Measurements from ENCODE around the gene ELMO3. TPM values are rescaled to one million over a fixed set of nuclear protein-coding genes. Genes with fewer than 3 reads are reported as not detected.

ELMO3 gene
- total RNA-seq, 4 donors from 2014 or later: 0.51 to 1.5 (median 0.93) TPM

DNA sequence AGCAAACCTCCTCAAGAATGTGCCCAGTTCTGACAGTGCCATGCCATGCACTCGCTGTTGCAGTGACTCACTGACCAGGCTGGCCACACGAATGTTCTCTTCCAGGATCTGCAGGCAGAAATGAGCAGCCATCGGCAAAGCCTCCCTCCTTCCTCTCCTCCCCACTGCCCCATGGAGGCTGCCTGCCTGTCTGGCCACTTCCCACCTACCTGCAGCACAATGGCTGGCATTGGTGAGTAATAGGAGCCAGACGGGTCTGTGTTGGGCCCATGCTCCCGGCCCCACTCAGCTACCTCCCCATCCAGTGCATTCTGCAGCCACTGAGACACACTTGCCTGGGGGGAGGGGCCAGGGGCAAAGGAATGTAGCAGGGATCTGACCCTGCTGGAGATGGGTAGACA lies 12.4 kb upstream of the ELMO3 start:
- TF ChIP-seq, protein P1, sequence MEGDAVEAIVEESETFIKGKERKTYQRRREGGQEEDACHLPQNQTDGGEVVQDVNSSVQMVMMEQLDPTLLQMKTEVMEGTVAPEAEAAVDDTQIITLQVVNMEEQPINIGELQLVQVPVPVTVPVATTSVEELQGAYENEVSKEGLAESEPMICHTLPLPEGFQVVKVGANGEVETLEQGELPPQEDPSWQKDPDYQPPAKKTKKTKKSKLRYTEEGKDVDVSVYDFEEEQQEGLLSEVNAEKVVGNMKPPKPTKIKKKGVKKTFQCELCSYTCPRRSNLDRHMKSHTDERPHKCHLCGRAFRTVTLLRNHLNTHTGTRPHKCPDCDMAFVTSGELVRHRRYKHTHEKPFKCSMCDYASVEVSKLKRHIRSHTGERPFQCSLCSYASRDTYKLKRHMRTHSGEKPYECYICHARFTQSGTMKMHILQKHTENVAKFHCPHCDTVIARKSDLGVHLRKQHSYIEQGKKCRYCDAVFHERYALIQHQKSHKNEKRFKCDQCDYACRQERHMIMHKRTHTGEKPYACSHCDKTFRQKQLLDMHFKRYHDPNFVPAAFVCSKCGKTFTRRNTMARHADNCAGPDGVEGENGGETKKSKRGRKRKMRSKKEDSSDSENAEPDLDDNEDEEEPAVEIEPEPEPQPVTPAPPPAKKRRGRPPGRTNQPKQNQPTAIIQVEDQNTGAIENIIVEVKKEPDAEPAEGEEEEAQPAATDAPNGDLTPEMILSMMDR (IDR thresholded peaks at IDR 0.05; ENCODE audit: low read depth): no peak

DNA sequence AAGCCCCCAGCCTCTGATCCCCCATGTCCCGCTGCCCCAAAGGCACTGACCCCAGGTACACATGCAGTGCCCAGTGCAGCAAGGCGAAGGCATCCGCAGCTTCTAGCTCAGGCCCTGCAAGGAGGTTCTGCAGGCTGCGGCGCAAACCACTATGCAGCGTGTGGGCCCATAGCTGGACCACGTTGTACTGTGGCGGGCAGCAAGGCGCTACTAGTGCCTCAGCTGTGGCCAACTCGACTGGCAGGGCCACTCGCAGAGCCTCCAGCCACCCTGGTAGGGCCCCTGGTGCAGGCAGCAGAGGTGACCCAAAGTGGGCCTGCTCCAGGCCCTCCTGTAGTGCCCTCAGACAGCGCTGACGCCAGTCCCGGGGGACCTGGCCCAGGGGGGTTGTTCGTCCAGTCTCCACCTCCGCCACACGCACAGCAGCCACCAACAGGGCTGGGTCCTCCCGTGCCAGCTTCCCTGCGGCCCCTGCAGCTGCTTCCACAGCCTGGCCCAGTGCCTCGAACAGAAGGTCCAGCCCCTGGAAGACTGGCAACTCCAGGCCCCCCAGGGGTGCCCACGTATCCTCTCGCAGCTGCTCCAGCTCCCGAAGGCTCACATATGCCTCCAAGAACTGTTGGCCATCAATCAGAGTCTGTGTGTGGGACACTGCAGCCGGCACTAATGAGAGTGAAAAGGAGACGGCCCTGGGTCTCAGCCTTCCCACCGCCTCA lies 11.6 kb upstream of the ELMO3 start:
- TF ChIP-seq, protein P1 (IDR thresholded peaks at IDR 0.05; ENCODE audit: low read depth): no peak

DNA sequence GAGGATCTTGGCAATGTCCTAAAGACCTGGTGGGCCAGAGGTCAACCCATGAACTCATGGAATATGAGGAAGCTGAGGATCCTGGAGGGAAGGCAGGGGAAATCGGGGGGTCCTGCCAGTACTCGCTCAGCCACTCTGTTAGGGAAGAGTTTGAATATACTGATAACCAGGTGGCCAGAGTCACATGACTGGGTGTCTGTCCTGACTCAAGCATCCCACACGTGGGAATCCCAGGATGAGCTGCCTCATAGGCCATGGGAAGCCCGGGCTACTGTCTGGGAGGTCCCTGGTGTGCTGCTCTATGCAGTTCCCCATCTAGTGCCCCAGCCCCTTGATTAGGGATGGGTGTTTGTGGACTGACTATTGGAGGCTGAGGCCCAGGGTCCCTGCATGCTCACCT lies 10.6 kb upstream of the ELMO3 start:
- TF ChIP-seq, protein P1 (IDR thresholded peaks at IDR 0.05; ENCODE audit: low read depth): no peak

DNA sequence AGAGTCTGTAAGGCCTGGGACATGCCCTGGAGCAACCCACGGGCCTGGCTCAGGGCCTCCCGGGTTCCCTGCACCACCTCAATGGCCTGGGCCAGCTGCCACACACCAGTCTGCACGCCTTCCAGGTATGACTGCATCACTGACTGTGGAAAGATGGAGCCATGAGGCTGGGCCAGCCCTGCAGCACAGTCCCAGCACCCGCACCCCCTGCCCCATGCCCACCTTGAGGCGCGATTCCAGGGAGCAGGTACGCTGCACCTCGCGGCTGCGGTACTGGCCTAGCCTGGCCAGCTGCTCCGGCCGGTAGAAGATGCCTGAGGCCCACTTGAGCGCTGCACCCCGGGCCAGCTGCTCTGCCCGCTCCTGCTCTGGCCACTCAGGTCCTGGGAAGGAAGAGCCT lies 10.1 kb upstream of the ELMO3 start:
- TF ChIP-seq, protein P1 (IDR thresholded peaks at IDR 0.05; ENCODE audit: low read depth): no peak

DNA sequence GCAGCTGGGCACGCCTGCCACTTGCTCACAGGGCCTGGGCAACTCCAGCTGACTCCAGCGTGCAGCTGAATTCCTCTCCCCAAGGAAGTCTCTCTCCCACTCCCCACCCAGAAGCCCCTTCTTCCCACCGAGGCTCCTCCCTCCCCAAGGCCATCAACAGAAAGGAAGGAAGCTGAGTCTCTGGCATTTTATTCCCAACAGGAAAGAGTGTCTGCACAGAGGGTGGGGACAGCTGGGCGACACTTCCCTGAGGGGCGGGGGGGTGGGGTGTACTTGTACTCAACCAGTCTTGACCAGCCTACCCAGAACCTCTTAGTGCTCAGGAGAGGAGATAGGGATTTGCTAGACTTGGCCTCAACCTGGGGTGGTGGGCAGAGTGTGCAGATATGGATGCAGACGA lies 8.9 kb upstream of the ELMO3 start, which contains the start of gene EXOC3L1:
Gene EXOC3L1, minus strand, starts transcription at position 96 of the 400 bp plus-strand sequence. CDS start 460 bp downstream, outside the sequence.
- TF ChIP-seq, protein P1 (IDR thresholded peaks at IDR 0.05; ENCODE audit: low read depth): no peak

DNA sequence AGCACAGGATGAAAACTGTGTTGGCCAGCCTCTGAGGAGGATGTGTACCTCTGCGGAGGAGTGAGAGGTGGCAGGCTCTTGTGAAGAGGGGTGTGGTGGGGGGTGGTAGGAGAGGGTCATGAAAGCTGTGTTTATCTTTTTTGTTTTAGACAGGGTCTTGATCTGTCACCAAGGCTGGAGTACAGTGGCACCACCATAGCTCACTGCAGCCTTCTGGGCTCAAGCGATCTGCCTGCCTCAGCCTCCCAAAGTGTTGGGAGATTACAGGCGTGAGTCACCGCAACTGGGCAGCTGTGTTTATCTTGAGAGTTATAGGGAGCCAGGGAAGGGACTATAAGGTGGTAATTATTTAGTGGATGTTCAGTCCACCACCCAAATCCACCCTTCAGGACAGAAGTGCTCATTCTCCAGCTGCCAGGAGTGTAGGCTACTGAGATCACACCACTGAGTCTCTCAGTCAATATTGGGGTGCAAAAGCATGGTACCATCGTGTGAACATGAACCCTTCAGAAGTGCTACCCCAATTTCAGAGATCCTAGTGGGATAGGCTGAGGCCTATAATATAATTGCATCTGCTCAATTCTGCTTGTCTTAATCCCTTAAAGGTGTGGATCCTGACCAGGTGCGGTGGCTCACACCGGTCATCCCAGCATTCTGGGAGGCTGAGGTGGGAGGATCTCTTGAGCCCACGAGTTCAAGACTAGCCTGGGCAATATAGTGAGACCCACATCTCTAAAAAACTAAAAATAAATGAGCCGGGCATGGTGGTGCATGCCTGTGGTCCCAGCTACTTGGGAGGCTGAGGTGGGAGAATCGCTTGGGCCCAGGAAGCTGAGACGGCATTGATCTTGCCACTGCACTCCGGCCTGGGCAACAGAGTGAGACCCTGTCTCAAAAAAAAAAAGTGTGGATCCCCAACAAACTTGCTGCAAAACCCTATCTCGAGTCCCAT lies 8.2 kb upstream of the ELMO3 start:
- TF ChIP-seq, protein P1 (IDR thresholded peaks at IDR 0.05; ENCODE audit: low read depth): no peak

DNA sequence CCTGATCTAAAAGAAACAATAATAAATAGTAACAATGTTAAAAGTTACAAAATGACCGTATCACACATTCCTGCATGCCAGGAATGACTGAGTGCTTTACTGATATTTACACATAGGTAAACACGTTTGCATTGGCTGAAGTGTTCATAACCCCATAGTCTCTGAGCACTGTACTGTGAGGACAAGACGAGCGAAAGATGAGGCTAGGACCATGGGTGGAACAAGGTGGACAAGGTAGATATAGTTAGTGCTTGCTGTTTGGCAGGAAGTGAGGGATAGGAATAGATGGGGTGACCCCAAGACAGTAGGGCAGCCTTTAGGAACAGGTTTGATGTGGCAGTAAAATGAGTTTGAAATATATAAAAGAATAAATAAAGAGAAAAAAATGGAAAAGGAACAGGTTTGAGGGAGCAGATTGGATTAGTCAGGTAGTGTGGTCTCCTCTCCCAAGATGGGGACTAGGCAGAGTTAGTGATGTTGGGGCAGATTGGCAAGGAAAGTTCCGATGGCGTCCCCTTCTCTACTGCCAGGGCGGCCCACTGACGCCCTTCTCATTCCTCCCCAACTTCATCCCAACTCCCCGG lies 7.4 kb upstream of the ELMO3 start:
- TF ChIP-seq, protein P1 (IDR thresholded peaks at IDR 0.05; ENCODE audit: low read depth): no peak

All from subcutaneous adipose tissue (tissue), 4 donors.